22Rv1 (cell line): ENCODE data around the gene PIGQ.

Experiments
- ZFX ChIP-seq: fragments of 450-650 bp; IDR thresholded peaks from 2 replicates; pipeline ENCODE4 v1.6.1; 2017; ENCODE audit warnings: antibody characterized with exemption, borderline replicate concordance
- TF ChIP-seq, protein P1 (sequence below): fragments of 450-650 bp; IDR thresholded peaks from 2 replicates; pipeline ENCODE4 v1.5.1; 2017; ENCODE audit warnings: mild to moderate bottlenecking

DNA sequence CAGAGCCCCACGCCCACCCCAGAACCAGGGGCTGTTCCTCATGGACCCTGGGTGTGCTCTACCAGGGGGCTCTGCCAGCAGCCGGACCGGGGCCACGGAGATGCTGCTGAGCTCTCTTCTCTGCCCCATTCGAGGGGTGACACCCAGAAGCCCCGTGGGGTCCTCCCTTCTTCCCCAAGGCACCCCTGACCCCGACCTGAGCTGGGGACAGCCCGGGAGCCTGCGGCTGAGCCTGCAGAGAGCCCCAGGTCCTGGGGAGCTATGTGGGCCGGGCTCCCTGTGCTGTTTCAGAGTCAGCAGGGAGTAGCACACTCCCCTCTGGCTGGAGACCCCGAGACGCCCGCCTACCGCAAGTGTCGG is 10.8 kb upstream of the PIGQ start:
- TF ChIP-seq, protein P1, sequence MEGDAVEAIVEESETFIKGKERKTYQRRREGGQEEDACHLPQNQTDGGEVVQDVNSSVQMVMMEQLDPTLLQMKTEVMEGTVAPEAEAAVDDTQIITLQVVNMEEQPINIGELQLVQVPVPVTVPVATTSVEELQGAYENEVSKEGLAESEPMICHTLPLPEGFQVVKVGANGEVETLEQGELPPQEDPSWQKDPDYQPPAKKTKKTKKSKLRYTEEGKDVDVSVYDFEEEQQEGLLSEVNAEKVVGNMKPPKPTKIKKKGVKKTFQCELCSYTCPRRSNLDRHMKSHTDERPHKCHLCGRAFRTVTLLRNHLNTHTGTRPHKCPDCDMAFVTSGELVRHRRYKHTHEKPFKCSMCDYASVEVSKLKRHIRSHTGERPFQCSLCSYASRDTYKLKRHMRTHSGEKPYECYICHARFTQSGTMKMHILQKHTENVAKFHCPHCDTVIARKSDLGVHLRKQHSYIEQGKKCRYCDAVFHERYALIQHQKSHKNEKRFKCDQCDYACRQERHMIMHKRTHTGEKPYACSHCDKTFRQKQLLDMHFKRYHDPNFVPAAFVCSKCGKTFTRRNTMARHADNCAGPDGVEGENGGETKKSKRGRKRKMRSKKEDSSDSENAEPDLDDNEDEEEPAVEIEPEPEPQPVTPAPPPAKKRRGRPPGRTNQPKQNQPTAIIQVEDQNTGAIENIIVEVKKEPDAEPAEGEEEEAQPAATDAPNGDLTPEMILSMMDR, result no peak
- no peak for TF ChIP-seq ZFX
